ENCODE data around the gene ANGPTL2.

Gene ANGPTL2

GRCh38 chr9:127116088-127116726 is 6.2 kb downstream of the ANGPTL2 start:
- no peak for DNase-seq

- DNase-seq = no peak
These were observed 7.8 kb downstream of the ANGPTL2 start for GRCh38 chr9:127114606-127115005.

DNA sequence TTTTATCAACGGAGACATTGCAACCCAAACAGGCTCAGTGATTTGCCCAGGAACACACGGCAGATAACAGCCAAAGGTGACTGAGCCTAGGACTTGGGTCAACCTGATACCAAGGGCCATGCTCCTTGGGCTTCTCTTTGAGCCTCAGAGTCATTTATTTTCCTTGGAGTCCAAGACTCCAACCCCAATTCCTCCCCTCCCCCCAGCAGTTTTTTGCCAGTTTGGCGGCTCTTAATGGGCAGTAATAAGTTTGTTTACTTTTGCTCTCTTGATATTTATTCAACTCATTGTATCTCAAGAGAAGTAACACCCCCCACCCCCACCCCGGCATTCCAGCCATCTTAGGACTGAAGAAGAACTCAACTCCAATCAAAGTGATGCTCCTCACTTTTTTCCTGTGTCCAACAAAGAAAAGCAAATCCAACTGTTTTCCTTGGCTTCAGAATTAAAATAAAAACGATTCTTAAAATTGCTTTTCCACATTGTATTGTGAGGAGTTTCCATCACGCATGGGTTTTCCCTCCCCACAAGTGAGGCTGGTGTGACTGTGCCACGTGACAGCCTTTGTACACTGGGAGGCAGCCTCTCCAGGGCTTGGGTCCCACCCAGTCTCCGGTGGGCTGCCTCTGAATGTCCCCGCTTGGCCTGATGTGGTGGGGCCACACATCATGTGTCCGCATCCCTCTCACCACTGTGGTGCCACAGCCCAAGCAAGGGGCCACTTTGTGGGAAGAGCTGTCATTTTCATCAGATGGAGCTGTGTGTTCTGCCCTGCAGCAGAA is 9.1 kb downstream of the ANGPTL2 start:
- no peak for DNase-seq

GRCh38 chr9:127112735-127113161 is 9.7 kb downstream of the ANGPTL2 start:
- DNase-seq = no peak

DNA sequence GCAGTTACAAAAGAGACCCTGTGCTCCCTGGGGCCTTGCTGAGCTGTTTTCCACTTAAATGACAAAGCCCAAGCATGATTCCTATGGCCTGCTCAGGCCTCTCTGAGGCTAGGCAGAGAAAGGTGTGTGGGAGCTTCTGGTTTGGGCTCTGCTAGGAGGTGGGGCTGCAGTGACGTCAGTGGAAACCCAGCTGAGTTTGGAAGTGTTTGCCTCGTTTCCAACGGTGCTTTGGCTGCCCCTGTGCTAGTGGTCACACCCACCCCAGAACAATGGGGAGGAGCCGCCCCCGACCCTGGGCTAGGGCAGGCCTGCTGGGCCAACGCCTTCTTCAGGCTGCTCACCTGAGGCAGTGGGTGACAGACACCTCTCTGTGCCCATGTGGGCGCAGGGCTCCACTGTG is 10.4 kb downstream of the ANGPTL2 start:
- DNase-seq = no peak

DNA sequence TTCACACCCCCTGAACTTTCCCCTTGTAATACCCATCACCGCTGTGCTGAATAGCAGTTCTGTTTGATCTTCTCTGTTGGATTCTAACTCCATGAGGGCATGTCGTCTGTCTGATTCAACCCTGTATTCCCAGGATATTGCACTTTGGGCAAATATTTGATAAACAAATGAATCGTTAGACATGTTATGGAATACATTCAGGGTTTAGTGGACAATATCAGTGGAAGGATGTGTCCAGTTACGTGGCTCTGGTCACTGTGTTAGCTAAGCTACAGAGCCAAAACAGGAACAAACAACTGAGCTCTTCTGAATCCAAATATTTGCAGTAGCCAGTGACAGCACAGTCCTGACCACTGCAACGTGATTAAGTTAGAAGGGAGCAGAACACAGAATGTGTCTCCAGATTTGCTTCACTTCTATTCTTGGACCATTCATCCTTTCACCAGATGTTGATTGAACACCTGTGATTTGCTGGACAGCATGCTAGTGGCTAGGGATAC is 13.2 kb downstream of the ANGPTL2 start:
- no peak for DNase-seq

DNA sequence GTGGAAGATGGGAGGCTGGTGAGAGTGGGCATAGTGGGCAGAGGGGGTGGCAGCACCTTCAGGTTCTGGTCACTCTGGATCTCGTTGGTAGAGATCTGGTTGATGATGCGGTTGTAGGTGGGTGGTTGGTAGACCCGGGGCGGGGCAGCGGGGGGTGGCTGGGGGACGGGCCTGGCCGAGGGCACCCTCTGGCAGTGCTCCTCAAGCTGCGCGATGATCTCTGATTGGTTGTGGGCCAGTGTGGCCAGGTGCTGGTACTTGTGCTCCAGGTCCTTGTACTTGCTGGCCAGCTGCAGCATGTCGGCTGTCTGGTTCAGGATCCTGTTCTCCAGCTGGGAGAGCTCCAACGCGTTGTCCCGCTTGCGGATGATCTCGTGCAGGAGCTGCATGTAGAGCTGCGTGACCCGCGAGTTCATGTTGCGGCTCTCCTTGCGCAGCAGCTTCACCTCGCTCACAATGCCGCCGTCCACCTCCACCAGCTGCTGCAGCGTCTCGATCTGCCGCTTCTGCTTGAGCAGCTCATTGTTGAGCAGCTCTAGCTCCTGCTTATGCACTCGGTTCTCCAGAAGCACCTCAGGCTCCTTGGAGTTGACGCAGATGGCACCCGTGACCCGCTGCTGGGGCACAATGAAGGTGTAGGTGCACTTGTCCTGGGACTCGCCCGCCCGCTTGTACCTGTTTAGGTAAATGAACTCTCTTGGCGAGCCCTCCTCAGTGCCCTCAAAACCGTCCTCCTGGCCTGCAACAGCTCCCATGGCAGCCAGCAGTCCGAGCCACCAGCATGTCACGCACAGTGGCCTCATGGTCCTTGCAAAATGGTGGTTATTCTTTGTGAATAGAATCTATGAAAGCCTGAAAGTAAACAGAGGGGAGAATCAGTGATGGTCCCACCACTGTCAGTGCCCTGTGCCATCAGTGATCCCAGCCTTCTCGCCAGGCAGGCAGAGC is 14.2 kb downstream of the ANGPTL2 start:
- DNase-seq = no peak

DNA sequence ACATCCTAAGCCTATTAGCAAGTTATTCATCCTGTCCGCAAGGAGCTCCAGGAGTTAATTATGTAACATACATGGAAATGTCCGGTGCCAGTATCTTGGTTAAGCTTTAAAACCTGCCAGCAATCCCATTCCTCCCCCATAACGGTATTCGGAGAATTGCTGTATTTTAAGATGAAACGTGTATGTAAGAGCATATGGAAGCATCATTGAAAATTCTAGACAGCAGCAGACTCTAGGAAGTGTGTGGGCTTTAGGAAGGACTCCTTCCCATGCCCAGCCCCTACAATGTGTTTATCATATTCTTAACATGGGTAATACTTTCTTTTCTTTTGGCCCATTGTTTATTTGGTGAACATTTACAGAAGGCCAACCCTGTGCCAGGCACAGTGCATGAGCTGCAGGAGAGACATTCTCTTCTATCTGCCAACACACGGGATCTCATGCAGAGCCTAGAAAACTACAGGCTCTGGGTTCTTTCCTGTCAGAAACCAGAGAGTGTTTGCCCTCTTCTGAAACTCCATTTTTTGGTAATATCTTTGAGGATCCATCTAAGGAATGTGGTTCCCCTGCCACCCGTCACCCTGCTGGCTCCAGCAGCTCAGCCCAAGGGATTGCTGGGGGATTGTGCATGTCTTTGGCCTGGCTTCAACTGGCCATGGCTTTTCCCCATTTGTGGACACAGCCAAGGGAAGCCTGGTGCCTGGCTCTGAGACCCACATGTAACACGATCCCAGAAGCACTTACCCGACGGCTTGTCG is 15.1 kb downstream of the ANGPTL2 start:
- DNase-seq = no peak

GRCh38 chr9:127106466-127106855 is 16.0 kb downstream of the ANGPTL2 start:
- no peak for DNase-seq

DNA sequence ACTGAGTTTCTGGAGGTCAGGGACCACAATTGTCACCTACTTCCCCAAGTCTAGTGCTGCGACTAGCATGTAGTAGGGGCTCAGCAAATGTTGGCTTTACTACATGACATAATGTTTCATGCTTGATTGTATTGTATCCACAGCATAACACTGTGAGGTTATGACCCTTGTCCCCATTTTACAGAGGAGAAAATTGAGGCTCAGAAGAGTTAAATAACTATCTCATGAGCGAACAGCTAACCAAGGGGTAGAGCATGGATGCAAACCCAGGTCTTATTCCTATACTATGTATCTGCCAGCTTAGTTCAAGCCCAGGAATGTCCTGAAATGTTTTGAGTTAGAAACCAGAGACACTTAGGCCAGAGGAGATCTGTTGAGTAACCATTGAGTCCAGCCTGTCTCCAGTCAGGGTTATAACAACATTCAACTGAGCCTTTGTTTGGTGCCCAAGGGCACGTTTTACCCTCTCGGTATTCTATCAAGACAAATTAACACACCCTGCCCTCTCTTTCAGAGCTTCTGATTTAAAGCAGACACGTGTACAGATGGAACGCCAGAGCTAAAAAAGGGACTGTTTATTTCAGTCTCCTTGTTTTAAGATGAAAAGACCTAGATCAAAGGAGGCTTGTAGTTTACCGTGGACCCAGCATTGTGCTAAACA is 16.5 kb downstream of the ANGPTL2 start:
- no peak for DNase-seq

DNA sequence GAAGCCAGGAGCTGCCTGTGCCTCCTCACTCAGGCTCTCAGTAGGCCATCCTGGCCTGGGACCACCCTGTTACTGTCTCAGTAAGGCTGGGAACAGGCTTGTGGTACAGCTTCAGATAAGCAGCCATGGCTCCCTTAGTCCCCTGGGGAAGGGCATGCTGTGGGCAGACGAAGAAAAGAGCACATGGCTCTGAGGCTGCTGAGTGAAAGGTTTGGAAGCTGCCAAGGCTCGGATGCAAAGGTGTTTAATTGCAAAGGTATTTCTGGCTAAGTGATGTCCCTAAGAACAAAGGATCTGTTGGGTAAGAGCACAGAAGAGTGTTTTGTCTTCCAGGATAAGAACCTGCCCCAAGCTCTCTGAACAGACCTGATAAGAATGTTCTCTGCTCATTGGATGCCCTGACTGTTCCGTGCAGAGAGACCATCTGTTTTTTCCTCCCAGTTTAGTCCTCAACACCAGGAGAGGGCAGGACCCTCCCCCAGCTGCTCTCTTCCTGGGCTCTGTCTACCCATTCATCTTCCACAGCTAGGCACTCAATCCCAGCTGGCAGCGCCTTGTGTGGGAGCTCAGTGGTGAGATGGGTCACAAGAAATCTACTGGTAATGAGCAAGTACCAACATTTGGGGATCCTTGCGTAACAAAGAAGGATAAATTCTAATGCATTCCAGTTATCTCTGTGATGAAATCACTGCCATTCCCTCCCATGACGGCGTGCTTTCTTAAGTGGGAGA is 17.7 kb downstream of the ANGPTL2 start:
- DNase-seq = no peak

DNA sequence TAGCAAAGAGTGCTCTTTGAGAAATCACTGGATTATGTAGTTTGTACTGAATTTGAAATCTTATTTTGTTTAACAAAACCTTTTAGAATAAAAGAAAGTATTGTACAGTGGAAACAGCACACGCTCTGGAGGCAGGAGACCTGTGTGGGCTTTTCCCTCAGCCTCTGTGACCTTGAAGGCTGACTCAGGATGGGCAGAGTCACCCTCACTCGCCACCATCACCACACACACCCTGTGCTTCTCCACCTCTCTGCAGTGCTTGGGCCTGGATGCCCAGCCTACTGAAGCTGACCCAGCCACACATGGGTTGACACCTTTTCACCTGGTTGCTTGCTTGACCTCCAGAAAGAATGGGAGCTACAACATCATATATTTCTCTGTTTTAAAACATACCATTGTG is 19.6 kb downstream of the ANGPTL2 start:
- no peak for DNase-seq

DNA sequence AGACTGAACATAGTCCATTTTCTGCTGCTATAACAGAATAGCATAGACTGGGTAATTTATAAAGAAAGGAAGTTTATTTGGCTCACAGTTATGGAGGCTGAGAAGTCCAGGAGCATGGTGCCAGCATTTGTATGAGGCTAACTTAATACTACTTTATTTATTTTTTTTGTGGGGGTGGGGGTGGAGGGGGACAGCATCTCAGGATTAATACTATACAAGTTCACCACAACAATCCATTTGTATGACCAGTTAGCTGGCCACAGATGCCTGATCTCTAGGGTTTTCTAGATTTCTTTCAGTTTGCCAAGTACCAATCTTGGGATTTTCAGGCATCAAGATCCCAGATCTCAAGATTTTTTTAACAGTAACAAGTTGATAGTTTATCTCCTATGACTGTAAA is 20.3 kb downstream of the ANGPTL2 start:
- no peak for DNase-seq

GRCh38 chr9:127099664-127100063 is 22.8 kb downstream of the ANGPTL2 start:
- DNase-seq = no peak

DNA sequence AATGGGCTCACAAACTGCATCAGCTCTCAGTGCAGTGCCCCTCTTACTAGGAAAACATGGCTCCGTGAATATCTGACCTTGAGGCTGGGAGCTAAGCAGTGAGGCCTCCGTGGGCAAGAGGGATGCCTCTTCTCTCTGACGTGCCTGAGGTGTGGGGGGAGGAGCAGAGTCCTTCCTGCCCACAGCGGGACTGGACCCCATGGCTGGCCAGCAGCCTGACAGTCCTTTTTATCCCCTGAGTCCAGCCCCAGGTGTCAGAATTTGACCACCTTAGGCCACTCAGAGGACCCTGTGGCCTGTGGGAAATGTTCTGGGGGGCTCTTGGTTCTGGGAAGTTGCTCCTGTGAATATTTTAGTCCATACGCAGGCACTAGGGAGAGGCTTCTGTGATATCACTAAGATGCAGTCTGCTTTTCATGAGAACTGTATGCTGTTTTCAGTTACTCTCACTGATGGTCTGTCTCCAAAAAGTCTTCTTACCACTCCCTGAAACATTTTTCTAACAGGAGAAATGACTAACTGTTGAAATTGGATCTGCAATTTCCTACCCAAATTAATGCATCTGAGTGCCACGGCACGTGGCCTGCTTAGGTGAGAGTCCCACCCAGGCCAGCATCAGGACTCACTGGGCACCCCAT is 23.4 kb downstream of the ANGPTL2 start:
- DNase-seq = no peak

GRCh38 chr9:127097683-127098082 is 24.8 kb downstream of the ANGPTL2 start:
- DNase-seq = no peak

DNA sequence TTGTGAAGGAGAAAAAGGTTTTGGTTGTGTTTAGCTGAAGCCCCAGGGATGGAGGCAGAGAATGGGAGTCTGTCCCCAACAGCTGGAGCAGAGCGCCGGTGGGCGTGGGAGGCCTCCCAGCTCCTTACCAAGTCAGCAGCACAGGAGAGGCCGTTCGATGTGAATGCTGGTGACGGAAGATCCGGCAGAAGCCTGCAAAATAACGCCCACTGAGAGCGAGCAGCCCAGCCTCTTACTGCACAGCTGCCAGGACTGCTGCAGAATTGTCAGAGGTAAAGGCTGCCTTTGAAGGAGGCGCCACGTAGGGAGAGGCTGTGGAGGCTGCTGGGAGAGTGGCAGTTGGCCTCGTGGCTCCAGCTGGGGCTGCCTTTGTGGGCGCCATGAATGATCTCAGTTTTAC is 26.2 kb downstream of the ANGPTL2 start:
- no peak for DNase-seq

GRCh38 chr9:127095411-127095810 is 27.0 kb downstream of the ANGPTL2 start:
- no peak for DNase-seq

GRCh38 chr9:127093319-127094020 is 29.0 kb downstream of the ANGPTL2 start:
- no peak for DNase-seq

DNA sequence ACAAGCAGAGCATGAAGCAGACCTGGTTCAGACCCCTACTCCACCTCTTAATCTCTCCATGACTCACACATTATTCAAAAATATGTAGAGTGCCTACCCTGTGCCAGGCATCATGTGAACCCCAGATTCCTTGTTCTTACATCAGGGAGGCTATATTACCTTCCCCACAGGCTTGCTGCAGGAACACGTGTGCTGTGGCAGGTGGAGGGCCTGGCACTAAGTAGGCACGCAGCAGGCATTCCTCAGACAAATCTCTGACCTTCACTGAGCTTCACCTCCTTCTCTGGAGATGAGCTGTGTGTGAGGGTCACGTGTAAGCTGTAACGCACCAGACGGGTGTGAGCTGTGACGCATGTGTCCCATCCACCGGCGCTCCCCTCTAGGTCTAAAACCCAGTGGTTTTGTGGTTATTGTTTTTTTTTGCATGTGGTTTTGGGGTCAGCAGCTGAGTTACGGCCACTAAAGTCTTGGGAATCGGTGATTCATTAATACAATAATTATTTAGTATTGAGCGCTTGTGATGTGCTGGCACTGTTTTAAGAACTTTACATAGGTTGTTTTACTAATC is 30.3 kb downstream of the ANGPTL2 start:
- no peak for DNase-seq

All from stimulated activated naive CD4-positive, alpha-beta T cell (primary cell).